Daoy (cell line): ENCODE measurements around the gene MRGPRD. TPM values are rescaled to one million over a fixed set of nuclear protein-coding genes. Genes with fewer than 3 reads are reported as not detected.
"Not testable (repeated sequence)": the region's sequence is repeated elsewhere in the genome, so short reads cannot be mapped to it uniquely, and the experiment has no call there.

Source experiments
- DNase-seq: peaks from one replicate; pipeline ENCODE4 v3.0.0-alpha.2; 2015; ENCODE audit warnings: low read depth
- total RNA-seq: library from RNA; depleted of rRNA; stranded (reverse); fragments of >200 nt; shearing (Covaris generic); gene quantifications from 2 replicates; pipeline ENCODE4 v1.2.3, GENCODE V29; 2014

Gene MRGPRD
- total RNA-seq, 1 experiment from 2014 or later = not detected

DNA sequence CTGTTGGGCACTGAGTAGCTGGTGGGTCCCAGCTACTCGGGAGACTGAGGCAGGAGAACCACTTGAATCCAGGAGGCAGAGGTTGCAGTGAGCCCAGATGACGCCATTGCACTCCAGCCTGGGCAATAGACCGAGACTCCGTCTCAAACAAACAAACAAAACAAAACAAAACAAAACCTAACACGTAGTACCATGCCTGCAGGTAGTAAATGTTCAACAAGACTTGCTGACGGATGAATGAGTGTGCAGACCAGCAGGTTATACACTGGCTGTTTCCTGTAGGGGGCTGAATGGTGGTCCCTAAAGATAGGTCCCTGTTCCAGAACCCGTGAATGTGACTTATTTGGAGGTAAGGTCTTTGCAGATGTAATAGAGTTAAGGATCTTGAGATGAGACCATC lies 12.8 kb upstream of the MRGPRD start:
- DNase-seq = no peak

DNA sequence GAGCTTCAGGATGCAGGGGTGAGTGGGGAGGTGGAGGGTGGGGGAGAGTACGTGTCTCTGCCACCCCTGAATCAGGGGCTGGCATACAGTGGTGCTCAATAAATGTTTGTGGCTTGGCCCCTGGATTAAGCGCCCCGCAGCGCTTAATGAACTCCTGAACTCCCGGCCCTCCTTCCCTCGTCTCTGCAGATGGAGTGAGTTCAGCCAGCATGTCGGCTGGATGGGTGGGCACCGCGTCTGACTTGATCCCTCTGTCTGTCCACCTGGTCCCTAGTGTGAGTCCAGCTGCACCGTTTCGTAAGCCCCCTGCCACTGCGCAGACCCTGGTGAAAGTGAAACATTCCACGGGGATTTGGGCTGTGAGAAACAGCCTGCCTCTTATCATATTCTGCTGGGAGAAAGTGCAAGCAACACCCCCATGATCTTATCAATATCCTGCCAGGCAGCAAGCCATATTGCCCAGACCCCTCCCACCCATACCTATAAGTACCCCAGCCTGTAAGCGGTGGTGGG lies 12.0 kb upstream of the MRGPRD start:
- DNase-seq = no peak

DNA sequence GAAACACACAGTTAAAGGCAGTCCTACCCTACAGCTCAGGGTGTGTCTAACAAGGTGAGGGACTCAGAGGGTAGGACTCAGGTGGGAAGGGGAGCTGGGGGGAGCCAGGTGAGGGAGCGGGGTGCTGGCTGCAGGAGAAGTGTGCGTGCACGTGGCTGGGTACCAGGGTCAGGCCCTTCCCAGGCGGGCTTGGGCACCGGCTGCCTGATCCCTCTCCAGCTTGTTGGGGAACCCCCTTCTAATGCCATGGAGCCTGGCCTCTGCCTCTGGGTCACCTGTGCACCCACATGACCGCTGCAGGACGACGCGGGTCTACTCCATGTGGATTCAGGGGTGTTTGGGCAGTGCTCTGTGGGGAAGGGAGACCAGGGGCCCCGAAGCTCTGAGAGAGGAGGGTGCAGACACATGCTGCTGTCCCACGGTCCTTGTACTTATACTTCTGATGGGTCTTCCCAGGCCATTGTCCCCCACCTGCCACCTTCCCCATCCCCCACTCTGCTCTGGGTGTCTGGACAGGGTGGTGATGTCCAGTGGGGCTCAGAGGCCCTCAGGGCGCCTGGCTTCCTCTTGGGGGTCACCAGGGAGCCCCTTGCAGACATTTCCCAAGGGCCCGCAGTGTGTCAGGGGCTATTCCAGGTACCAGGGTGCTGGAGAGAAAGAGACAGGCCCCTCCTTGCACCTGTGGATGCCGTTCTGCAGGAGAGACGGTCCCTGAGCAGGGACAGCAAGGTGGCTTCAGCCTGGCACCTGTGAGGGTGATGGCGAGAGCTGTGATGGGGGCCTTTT lies 10.4 kb upstream of the MRGPRD start:
- no peak for DNase-seq

DNA sequence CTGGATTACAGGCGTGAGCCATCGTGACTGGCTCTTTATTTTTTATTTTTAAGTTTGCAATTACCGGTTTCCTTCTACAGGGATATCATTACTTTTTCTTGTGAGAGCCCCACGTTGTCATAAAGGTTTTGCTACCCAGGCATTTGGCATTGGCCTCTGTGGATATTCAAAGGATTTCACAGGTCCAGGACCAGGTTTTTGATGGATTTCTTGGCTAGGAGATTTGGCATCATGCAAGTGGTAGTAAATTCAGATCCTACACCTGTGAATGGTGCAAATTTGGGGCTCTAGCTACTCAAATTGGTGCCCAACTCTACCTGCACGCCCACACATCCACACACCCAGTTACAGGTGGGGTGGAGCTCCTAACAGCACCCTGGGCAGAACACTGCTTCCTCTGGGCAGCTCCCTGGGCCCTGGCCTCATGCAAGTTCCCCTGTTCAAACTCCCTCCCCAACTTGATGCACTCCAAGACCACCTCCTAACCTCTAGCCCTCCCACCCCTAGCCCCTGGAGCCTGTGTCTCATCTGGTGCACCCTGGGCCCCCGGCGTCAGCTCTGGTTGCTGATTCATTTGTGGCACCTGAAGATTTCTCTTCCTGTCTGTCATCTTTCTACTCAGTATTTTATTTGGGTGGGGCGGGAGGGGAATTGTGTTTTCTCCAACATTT lies 9.3 kb upstream of the MRGPRD start:
- no peak for DNase-seq

DNA sequence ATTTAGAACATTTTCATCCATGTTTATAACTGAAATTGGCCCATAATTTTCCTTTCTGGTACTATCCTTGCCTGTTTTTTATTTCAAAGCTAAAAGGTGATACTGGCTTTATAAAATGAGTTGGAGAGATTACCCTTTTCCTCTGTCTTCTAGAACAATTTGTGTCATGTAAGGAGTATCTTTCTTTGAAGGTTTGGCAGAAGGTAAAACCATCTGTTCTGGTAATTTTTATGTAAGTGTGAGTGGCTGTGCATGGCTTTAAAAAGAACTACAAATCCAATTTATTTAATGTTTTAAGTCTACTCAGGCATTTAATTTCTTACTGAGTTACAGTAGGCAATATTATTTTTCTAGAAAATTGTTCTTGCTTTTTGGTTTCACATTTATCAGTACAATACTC lies 7.7 kb upstream of the MRGPRD start:
- no peak for DNase-seq

DNA sequence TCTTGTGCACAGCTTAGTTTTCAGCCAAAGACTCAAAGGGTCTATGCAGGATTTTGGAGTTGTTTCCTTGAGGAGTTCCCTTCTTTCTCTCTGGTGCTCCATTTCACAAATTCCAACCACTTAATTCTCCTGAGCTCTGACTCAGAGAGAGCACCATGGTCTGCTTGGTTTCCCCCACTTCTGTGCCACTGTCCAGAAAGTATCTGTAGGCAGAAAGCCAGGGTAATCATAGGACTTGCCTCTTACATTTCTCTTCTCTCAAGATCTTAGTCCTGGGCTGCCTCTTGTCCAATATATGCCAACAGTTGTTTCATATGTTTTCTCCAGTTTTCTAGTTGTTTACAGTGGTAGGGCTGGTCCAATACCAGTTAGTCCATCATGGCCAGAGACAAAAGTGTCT lies 6.4 kb upstream of the MRGPRD start:
- DNase-seq = no peak

DNA sequence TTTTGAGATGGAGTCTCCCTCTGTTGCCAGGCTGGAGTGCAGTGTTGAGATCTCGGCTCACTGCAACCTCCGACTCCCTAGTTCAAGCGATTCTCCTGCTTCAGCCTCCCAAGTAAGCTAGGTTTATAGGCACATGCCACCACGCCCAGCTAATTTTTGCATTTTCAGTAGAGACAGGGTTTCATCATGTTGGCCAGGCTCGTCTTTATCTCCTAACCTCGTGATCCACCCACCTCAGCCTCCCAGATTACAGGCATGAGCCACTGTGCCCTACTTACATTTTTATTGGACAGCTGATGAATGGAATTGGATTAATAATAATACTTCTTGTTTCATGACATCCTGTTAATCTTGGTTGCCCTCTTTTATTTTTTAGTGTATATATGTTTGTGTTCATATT lies 3.0 kb upstream of the MRGPRD start:
- no peak for DNase-seq

DNA sequence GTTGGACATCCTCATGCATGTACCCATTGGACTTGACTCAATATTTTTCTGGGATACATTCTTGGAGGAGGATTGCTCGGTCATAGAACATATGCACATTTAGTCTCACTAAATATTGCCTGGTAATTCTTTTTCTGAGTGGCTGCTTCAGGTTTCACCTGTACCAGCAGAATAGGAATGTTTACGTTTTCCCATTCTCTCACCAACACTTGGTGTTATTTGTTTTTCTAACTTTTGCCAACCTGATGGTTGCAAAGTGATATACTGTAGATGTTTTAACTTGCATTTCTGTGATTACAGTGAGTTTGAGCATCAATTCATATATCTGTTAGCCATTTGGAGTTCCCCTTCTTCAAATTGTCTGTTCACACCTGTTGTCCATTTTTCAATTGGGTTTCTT lies 1.3 kb upstream of the MRGPRD start:
- no peak for DNase-seq

DNA sequence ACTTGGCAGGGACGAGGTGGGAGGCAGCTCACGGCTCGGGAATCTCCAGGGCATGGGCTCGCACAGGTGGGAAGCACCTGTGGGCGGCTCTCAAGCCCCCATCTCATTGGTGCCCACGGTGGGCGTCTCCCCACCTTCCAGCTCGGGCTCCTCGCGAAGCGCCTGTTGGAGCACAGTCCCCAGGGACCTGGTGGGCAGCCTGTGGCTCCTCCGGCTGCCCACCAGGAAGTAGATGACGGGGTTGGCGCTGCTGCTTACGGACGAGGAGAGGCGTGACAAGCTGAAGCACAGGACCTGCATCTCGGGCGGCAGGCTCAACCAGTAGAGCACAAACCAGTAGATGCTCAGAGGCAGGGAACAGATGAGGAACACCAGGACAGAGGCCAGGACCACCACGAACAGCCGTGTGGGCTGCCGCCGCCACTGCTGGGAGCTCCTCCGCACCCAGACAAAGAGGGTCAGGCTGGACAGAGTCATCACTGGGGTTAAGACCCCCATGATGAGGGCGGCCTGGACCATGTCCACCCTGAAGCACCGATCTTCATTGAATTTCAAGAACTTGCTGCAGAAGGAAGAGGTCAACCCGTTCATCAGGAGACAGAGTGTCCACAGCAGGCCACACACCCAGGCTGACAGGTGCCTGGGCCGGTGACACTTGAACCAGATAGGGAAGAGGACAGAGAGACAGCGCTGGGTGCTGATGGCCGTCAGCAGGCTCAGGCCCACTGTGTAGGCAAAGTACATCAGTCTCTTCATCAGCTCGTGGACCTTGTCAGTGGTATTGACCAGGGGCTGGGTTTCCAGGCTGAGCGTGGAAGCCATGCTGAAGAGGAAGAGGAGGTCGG lies 633 bp downstream of the MRGPRD start:
- no peak for DNase-seq

DNA sequence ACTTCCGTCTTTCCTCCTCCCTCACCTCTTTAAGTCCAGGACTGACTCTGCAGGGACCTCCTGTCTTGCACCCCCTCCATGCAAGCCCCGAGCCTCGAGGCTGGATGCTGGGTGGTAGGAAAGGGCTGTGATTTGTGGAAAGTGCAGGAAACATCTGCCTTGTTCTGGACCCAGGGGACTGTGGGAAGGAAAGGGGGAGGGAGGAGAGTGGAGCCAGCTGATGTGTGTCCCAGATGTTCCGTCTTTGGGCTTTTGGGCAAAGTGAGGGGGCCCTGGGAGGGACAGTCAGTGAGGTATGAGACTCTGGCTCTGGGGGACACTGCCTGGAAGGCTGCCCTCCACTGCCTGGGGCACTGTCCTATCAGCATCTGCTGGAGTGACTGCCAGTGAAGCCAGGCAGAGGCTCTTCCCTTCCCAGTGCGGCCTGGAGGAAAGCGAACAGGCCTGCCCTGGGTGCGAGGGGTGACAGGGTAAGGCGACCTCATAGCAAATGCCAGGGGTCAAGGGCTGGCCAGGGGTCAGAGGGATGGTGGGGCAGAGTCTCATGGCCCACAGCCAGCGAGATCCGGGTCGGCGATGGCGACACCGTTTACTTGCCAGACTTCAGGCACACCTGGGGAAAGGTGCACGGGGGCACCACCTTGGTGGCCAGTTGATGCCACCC lies 1.7 kb downstream of the MRGPRD start:
- DNase-seq = no peak

DNA sequence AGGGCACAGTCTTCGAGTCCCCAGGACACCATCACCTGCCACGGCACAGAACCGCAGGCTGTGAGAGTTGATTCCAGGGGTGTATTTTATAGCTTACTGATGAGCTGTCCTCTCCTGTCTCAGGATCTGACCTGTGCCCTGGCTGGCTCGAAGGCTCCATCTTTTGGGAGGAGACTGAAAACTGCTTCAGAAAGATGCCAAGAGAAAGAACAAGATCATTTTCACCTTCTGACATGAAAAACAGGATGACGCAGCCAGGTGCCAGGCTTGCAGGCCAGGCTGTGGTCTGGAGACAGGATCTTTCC lies 2.2 kb downstream of the MRGPRD start:
- DNase-seq = no peak

DNA sequence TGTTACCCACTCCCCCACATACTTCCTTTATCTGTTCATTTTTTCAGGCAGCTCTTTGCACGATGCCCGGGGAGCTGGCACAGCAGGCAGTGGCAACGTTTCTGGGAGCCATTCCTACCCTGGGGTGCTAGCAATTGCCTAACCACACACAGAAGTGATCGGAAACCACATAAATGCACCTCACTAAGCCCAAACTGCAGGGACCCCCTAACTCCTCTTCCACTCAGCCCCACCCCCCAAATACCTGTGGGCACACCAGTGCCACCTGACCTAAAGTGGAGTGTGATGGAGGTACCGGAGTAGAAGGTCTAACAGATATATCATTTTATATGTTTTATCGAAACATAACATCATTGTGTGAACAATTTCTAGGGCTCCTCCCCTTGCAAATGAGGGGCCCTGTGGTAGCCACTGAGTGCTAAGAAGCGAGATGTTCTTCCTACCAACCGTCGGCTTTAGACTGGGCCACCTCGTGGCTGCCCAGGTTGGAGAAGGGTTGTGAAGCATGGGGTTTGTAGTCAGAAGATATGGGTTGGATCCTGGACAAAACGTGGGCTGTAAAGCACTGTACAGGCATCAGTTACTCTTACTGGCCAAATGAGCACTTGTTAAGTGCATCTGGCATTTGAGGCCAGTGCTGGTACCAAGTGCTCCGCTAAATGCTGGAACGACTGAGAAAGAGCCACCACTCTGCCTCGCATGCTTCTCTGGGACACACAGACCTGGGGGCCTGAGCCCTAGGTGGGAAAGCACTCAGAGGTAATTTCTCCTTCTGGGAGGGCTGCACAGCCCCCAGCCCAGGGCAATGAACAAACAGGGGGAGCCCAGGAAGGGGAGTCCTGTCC lies 2.8 kb downstream of the MRGPRD start:
- DNase-seq = no peak

DNA sequence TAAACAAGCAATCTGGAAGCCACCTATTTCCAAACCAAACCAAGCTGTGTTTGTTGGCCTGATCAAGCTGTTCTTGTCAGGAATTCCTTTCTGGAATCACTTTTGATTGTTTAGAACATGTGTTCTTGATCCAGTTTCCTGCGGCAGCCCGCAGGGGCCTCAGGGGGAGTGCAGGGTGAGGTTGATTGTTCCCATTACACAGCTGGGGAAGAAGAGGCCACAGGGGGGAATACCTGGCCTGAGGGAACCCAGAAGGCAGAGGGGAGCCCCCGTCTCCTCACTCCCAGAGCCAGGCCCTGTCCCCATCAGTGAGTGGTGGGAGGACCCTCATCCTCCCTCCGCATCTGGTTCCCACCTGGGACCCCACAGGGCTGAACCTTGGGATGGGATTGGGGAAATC lies 4.2 kb downstream of the MRGPRD start:
- no peak for DNase-seq

DNA sequence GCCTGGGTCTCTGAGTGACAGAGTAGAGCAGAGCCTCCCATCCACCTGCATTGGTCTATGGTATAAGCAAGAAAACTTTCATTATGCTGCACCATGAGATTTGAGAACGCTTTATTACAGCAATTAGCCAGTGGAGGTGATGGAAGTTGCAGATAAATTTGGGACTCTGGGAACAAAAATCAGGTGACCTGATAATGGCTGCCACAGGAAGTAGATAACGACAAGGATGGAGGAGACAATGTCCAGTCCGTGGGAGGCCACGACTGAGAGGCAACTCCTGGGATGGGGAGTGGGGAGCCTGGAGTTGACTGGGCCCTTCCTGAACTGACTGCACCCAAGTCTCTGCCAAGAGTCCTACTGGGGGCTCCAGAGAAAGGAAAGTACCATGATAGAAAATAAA lies 4.7 kb downstream of the MRGPRD start:
- no peak for DNase-seq

DNA sequence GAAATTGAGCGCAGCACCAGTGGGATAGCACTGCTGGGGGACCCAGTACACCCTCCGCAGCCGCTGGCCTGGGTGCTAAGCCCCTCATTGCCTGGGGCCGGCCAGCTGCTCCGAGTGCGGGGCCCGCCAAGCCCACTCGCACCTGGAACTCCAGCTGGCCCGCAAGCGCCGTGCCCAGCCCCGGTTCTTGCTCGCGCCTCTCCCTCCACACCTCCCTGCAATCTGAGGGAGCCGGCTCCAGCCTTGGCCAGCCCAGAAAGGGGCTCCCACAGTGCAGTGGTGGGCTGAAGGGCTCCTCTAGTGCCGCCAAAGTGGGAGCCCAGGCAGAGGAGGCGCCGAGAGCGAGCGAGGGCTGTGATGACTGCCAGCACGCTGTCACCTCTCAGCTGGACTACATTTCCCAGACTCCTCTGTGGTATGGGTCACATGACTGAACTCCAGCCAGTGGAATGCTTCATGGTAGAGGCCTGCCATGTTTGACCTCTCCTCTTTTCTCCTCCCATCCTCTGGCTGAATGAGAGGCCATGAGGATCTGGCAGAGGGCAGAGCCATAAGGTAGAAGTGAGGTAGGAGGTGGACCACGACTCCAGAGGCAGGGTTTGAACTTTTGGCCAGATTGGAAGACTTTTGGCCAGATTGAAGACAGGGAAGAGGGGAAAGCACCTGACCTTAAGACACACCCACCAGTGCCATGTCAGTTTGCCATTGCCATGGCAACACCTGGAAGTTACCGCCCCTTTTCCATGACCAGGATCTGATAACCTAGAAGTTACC lies 6.2 kb downstream of the MRGPRD start:
- DNase-seq = peak; percentile 46

DNA sequence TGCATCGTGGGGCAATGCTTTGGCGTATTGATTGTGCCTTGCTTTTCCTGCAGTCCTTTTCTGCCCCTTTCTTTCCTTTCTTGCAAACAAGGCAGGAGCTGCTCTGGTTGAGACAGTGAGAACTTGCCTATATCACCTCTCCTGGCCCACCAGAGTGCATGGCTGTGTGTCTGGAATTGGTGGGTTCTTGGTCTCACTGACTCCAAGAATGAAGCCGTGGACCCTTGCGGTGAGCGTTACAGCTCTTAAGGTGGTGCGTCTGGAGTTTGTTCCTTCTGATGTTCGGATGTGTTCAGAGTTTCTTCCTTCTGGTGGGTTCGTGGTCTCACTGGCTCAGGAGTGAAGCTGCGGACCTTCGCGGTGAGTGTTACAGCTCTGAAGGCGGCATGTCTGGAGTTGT lies 7.1 kb downstream of the MRGPRD start:
- DNase-seq = not testable (repeated sequence)

DNA sequence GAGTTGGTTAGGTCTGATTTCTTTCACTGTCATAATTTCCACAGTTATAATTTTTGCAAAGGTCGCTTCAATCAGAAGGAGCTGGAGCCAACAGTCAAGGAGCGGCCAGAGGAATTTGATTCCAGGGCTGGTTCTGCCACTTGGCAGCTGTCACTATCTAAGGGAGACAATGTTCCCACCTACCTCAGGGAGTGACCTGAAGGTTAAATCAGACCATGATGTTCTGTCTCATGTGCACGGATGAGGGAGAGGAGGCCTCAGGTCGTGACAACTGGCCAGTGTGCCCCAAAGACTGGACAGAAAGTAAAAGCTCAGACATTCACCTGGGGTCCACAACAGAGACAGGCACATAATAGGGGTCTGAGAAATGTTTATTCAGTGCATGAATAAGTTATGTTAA lies 7.6 kb downstream of the MRGPRD start:
- no peak for DNase-seq

DNA sequence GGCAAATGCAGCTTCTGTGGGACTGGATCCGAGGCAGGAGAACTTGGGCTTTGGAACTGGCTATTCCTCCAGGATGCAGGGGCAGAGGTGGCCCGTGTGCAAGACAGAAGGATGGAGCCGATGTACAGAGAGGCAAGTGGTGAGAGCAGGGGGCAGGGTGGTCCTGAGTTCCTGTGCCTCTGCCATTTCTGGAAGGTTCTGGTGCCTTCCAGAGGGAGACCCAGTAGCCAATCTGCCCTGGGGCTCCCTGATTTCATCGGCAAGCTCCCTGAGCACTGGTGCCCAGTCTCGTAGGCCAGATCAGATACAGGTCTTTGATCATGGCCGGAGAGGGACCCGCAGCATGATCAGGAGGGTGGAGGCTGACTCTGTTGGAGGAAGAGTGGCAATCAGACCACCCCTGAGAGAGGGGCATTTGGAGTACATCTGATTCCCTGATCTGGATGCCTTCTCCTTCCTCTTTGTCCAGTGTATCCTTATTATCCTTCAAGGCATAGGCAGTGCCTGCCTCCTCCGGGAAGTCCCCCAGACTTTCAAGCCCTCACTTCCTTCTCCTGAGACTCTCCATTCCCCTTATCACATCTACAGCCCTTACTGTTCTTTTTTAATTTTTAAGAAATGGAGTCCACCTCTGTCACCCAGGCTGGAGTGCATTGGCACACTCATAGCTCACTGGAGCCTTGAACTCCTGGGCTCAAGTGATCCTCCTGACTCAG lies 9.7 kb downstream of the MRGPRD start:
- DNase-seq = no peak

DNA sequence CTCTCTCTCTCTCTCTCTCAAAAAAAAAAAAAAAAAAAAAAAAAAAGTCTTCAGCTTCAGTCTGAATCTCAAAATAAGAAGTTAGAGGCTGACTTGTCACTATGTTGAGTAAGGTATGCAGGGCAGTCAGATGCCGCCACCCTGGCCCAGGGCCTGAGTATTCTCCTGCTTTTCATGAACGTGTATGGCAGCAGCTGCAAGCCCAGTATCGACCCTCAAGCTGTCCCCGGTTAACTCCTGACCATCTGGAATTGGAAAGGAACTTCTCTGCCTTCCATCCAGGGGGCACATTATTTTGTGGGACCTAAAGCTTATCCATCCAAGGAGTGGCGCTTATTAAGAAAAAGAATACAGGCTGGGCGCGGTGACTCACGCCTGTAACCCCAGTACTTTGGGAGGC lies 11.4 kb downstream of the MRGPRD start:
- no peak for DNase-seq
